ENCODE results near the gene KCTD11. TPM values are rescaled to one million over a fixed set of nuclear protein-coding genes. Genes with fewer than 3 reads are reported as not detected.

The KCTD11 gene
- total RNA-seq, 1 experiment from 2014 or later: 5.3 TPM

- WGBS (ENCODE audit: extremely low coverage, insufficient read length, low lambda C conversion rate): no CpG with 5 or more reads among the region's 5 CpGs
- no peak overlapping the region for H3K4me3 Mint-ChIP-seq
- H2BK5ac ChIP-seq (ENCODE audit: insufficient read length, low read length): no peak overlapping the region
Observed at GRCh38 chr17:7369825-7370224, 17.9 kb downstream of the KCTD11 start.

More at GRCh38 chr17:7369825-7370224, 17.9 kb downstream of the KCTD11 start:
- Histone ChIP-seq H3K4ac (ENCODE audit: low read depth, low read length) (no peak overlapping the region), H3K79me2 (ENCODE audit: insufficient read depth, low read length) (no peaks in the 10 kb centered on the region), H2BK15ac (ENCODE audit: low read depth, low read length) (no peak overlapping the region), H2BK120ac (ENCODE audit: low read depth, low read length, poor library complexity, severe bottlenecking) (no peak overlapping the region), H3K9ac (ENCODE audit: extremely low read depth, insufficient read length, low read length) (no peak overlapping the region), H2BK20ac (ENCODE audit: low read depth, low read length, poor library complexity, severe bottlenecking) (no peak overlapping the region), H3K79me1 (ENCODE audit: insufficient read depth, low read depth, low read length, poor library complexity, severe bottlenecking) (no peaks in the 10 kb centered on the region), H2BK12ac (ENCODE audit: insufficient read length, low read depth, low read length) (no peak overlapping the region), H3K23ac (ENCODE audit: insufficient read length, low read depth, low read length) (no peak overlapping the region), H3K18ac (ENCODE audit: insufficient read length, low read depth, low read length) (no peak overlapping the region), H3K9me3 (ENCODE audit: control insufficient read depth, low read depth, low read length) (no peaks in the 10 kb centered on the region), H3K23me2 (ENCODE audit: insufficient read length, low read depth, low read length, poor library complexity, severe bottlenecking) (no peaks in the 10 kb centered on the region), H3T11ph (ENCODE audit: low read length) (no peak overlapping the region), H3K56ac (ENCODE audit: insufficient read length, low read depth, low read length) (no peak overlapping the region), H3K14ac (ENCODE audit: insufficient read depth, low read length) (no peak overlapping the region), H3K4me2 (ENCODE audit: insufficient read depth, insufficient read length, low read length) (no peak overlapping the region), H3K27me3 (ENCODE audit: insufficient read depth, low read length) (no peaks in the 10 kb centered on the region), H4K5ac (ENCODE audit: insufficient read length, low read depth, low read length) (no peak overlapping the region), H4K91ac (ENCODE audit: insufficient read length, low read depth, low read length) (no peak overlapping the region), H2AK5ac (ENCODE audit: insufficient read length, low read length) (no peak overlapping the region), H3K4me1 (ENCODE audit: insufficient read depth, low read length) (peaks cover 5% of the 10 kb centered on the region; the same call in 1 of the 2 replicates), H2AFZ (ENCODE audit: low read length) (no peak overlapping the region), H3K27ac (ENCODE audit: insufficient read length, low read depth, low read length) (no peak overlapping the region), H4K20me1 (ENCODE audit: control insufficient read depth, insufficient read depth, insufficient read length) (no peaks in the 10 kb centered on the region), H4K8ac (replicated peaks; ENCODE audit: insufficient read length, low read depth, low read length) (no peak overlapping the region)
- Mint-ChIP-seq H3K27me3 (ENCODE audit: low read depth) (peaks cover 6% of the 10 kb centered on the region; the same call in 1 of the 2 replicates), H3K27ac (no peak overlapping the region), H3K4me1 (peaks cover 5 to 24% of the 10 kb centered on the region in 2 experiments), H3K36me3 (ENCODE audit: insufficient read depth in 1 of 3, low read depth in 3 of 3) (no peaks in the 10 kb centered on the region), H3K9me3 (no peaks in the 10 kb centered on the region)
- no peak for DNase-seq
- TF ChIP-seq, protein P1, sequence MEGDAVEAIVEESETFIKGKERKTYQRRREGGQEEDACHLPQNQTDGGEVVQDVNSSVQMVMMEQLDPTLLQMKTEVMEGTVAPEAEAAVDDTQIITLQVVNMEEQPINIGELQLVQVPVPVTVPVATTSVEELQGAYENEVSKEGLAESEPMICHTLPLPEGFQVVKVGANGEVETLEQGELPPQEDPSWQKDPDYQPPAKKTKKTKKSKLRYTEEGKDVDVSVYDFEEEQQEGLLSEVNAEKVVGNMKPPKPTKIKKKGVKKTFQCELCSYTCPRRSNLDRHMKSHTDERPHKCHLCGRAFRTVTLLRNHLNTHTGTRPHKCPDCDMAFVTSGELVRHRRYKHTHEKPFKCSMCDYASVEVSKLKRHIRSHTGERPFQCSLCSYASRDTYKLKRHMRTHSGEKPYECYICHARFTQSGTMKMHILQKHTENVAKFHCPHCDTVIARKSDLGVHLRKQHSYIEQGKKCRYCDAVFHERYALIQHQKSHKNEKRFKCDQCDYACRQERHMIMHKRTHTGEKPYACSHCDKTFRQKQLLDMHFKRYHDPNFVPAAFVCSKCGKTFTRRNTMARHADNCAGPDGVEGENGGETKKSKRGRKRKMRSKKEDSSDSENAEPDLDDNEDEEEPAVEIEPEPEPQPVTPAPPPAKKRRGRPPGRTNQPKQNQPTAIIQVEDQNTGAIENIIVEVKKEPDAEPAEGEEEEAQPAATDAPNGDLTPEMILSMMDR (conservative IDR thresholded peaks at IDR 0.05): no peak

Data from H9 (cell line).